ENCODE data around the gene CALR.

DNA sequence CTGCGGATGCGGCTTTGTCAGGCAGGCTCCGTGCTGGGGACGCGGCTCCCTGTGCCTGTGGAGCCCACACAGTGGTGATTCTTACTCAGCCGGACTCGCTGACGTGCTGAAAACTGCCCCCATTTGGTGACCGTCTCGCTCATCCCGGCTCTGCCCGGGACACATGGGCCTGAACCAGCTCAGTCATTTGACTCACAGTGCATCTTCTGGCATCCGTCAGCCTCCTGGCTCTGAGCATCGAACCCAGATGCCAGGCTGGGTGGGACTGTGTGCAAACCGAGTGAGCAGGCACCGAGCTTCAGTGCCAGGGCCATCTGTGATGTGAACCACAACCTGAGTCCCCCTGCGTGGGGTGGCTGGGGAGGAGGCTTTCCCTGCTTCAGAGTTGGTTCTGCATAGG is 41.9 kb upstream of the CALR start:
- TF ChIP-seq, protein P1, sequence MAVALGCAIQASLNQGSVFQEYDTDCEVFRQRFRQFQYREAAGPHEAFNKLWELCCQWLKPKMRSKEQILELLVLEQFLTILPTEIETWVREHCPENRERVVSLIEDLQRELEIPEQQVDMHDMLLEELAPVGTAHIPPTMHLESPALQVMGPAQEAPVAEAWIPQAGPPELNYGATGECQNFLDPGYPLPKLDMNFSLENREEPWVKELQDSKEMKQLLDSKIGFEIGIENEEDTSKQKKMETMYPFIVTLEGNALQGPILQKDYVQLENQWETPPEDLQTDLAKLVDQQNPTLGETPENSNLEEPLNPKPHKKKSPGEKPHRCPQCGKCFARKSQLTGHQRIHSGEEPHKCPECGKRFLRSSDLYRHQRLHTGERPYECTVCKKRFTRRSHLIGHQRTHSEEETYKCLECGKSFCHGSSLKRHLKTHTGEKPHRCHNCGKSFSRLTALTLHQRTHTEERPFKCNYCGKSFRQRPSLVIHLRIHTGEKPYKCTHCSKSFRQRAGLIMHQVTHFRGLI (tag by site-specific recombination; IDR thresholded peaks at IDR 0.05): no peak
- TF ChIP-seq MYNN (tag by site-specific recombination; IDR thresholded peaks at IDR 0.05; ENCODE audit: borderline replicate concordance) (no peak), TCF7L2 (IDR thresholded peaks at IDR 0.05; ENCODE audit: borderline replicate concordance, low read depth, low read length) (no peak), HOXD13 (CRISPR knock-in tag; IDR thresholded peaks at IDR 0.05; ENCODE audit: borderline replicate concordance) (no peak), ZNF140 (tag by site-specific recombination; IDR thresholded peaks at IDR 0.05) (no peak)
- TF ChIP-seq, protein P2, sequence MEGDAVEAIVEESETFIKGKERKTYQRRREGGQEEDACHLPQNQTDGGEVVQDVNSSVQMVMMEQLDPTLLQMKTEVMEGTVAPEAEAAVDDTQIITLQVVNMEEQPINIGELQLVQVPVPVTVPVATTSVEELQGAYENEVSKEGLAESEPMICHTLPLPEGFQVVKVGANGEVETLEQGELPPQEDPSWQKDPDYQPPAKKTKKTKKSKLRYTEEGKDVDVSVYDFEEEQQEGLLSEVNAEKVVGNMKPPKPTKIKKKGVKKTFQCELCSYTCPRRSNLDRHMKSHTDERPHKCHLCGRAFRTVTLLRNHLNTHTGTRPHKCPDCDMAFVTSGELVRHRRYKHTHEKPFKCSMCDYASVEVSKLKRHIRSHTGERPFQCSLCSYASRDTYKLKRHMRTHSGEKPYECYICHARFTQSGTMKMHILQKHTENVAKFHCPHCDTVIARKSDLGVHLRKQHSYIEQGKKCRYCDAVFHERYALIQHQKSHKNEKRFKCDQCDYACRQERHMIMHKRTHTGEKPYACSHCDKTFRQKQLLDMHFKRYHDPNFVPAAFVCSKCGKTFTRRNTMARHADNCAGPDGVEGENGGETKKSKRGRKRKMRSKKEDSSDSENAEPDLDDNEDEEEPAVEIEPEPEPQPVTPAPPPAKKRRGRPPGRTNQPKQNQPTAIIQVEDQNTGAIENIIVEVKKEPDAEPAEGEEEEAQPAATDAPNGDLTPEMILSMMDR (tag by site-specific recombination; IDR thresholded peaks at IDR 0.05): no peak
